ENCODE data around the gene SLCO2A1.

- TF ChIP-seq CTCF (conservative IDR thresholded peaks at IDR 0.05; ENCODE audit: low read depth, low read length), result no peak
- TF ChIP-seq, protein P1, sequence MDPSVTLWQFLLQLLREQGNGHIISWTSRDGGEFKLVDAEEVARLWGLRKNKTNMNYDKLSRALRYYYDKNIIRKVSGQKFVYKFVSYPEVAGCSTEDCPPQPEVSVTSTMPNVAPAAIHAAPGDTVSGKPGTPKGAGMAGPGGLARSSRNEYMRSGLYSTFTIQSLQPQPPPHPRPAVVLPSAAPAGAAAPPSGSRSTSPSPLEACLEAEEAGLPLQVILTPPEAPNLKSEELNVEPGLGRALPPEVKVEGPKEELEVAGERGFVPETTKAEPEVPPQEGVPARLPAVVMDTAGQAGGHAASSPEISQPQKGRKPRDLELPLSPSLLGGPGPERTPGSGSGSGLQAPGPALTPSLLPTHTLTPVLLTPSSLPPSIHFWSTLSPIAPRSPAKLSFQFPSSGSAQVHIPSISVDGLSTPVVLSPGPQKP (IDR thresholded peaks at IDR 0.05; ENCODE audit: borderline replicate concordance, low read depth, low read length), result no peak
- no peak for TF ChIP-seq CEBPB (IDR thresholded peaks at IDR 0.05; ENCODE audit: low read depth, low read length)
- no peak for TF ChIP-seq RFX5 (IDR thresholded peaks at IDR 0.05; ENCODE audit: low read depth, low read length)
- no peak for TF ChIP-seq MXI1 (IDR thresholded peaks at IDR 0.05; ENCODE audit: borderline replicate concordance, low read depth, low read length)
- TF ChIP-seq USF2 (IDR thresholded peaks at IDR 0.05; ENCODE audit: low read depth, low read length), result no peak
- no peak for TF ChIP-seq RAD21 (IDR thresholded peaks at IDR 0.05; ENCODE audit: low read length)
- no peak for TF ChIP-seq POLR2A (IDR thresholded peaks at IDR 0.05; ENCODE audit: low read depth, low read length)
- no peak for TF ChIP-seq SMC3 (IDR thresholded peaks at IDR 0.05; ENCODE audit: low read depth, low read length)
- no peak for TF ChIP-seq MAZ (IDR thresholded peaks at IDR 0.05; ENCODE audit: borderline replicate concordance, low read depth, low read length)
These were observed 47.1 kb upstream of the SLCO2A1 start for GRCh38 chr3:134076851-134077250.
